ENCODE data around the gene KISS1R.

KISS1R gene

GRCh38 chr19:938233-938923, 21.2 kb downstream of the KISS1R start:
- DNase-seq (ENCODE audit: low read depth): no peak

- no peak for DNase-seq (ENCODE audit: low read depth)
Observed at GRCh38 chr19:939439-939838, 22.3 kb downstream of the KISS1R start.

- no peak for DNase-seq (ENCODE audit: low read depth)
Observed at GRCh38 chr19:939922-940321, 22.8 kb downstream of the KISS1R start.

GRCh38 chr19:940591-941291, 23.6 kb downstream of the KISS1R start:
- DNase-seq (ENCODE audit: low read depth): no peak

- no peak for DNase-seq (ENCODE audit: low read depth)
Observed at GRCh38 chr19:941292-942132, 24.4 kb downstream of the KISS1R start.

- no peak for DNase-seq (ENCODE audit: low read depth)
Observed at GRCh38 chr19:942133-942645, 25.1 kb downstream of the KISS1R start.

- no peak for DNase-seq (ENCODE audit: low read depth)
Observed at GRCh38 chr19:943551-944170, 26.5 kb downstream of the KISS1R start.

- DNase-seq (ENCODE audit: low read depth): no peak
Observed at GRCh38 chr19:944171-944567, 27.0 kb downstream of the KISS1R start.

GRCh38 chr19:944663-945241, 27.6 kb downstream of the KISS1R start:
- no peak for DNase-seq (ENCODE audit: low read depth)

GRCh38 chr19:945401-946252, 28.5 kb downstream of the KISS1R start:
- DNase-seq (ENCODE audit: low read depth): no peak

- DNase-seq (ENCODE audit: low read depth): no peak
Observed at GRCh38 chr19:947090-947706, 30.1 kb downstream of the KISS1R start.

- no peak for DNase-seq (ENCODE audit: low read depth)
Observed at GRCh38 chr19:947707-948539, 30.8 kb downstream of the KISS1R start.

GRCh38 chr19:948842-949496, 31.8 kb downstream of the KISS1R start:
- DNase-seq (ENCODE audit: low read depth): no peak

GRCh38 chr19:950352-951066, 33.4 kb downstream of the KISS1R start:
- no peak for DNase-seq (ENCODE audit: low read depth)

- DNase-seq (ENCODE audit: low read depth): no peak
Observed at GRCh38 chr19:952049-952679, 35.0 kb downstream of the KISS1R start.

GRCh38 chr19:952680-953444, 35.7 kb downstream of the KISS1R start:
- DNase-seq (ENCODE audit: low read depth): no peak

All from fibroblast of the conjunctiva (primary cell).